ENCODE results near the gene COL8A1. TPM values are rescaled to one million over a fixed set of nuclear protein-coding genes. Genes with fewer than 3 reads are reported as not detected.

COL8A1 gene
- total RNA-seq, 1 experiment from 2014 or later: 0.07 TPM

DNA sequence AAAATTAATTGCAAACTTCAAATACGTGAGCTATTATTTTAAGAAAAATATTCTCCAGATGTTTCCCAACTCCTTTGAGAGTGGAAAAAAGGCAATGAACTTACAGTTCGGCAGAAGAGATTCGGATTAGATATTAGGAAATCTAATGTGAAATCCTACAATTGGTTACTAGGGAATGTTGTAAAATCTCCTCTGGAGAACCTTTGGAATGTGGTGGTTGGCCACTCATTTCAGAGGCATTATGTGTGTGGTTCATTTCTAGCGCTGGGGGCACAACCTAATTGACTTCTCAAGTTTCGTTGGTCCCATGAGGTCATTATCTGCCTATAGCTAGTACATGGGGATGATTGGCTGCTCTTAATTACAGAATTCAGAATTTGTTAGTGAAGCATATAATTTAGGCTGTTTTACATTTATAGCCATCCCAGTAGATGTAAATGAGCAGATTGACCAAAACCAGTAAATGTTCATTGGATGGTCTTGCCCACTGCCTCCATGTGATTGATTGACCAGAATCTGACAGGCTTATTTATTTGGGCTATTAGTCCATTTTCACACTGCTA is 144.7 kb downstream of the COL8A1 start:
- H3K4me3 ChIP-seq (replicated peaks in 1 of 2; ENCODE audit: low read depth in 1 of 2, low read length in 2 of 2): no peak overlapping the region
- no peaks in the 10 kb centered on the region for H3K79me2 ChIP-seq (ENCODE audit: insufficient read depth, low read length)
- intact Hi-C loops (cut with micrococcal nuclease): loop anchor here (10.0 kb wide), 1 partner anchor 658 kb away; no protein-coding TSS in a partner anchor
- BruUV-seq (replicated peaks): no TSS peak
- no peak overlapping the region for H2AFZ ChIP-seq (ENCODE audit: low read depth, low read length, poor library complexity, severe bottlenecking)
- no peak for DNase-seq (ENCODE audit: low read depth, low spot score)
- no peaks in the 10 kb centered on the region for H3K4me1 ChIP-seq (ENCODE audit: control insufficient read depth in 1 of 2, insufficient read depth in 2 of 2, low read length in 2 of 2)
- peaks cover 50% of the 10 kb centered on the region for H3K27me3 ChIP-seq (ENCODE audit: insufficient read depth, low read length)
- no peak overlapping the region for H3K4me2 ChIP-seq (ENCODE audit: low read length)
- no peaks in the 10 kb centered on the region for H4K20me1 ChIP-seq (ENCODE audit: insufficient read depth)
- H3K9me2 ChIP-seq (ENCODE audit: insufficient read depth): no peaks in the 10 kb centered on the region
- TF ChIP-seq, protein P1, sequence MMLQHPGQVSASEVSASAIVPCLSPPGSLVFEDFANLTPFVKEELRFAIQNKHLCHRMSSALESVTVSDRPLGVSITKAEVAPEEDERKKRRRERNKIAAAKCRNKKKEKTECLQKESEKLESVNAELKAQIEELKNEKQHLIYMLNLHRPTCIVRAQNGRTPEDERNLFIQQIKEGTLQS (IDR thresholded peaks at IDR 0.05): no peak
- TF ChIP-seq FOSL1 (IDR thresholded peaks at IDR 0.05; ENCODE audit: low read depth) (no peak), RAD21 (IDR thresholded peaks at IDR 0.05; ENCODE audit: low read depth) (no peak), ZFX (IDR thresholded peaks at IDR 0.05) (no peak), POLR2AphosphoS5 (IDR thresholded peaks at IDR 0.05; ENCODE audit: low read depth, low read length) (no peak), SIN3A (IDR thresholded peaks at IDR 0.05; ENCODE audit: low read depth) (no peak), SP1 (IDR thresholded peaks at IDR 0.05; ENCODE audit: low read depth) (no peak), EZH2 (IDR thresholded peaks at IDR 0.05) (no peak), EZH2phosphoT487 (IDR thresholded peaks at IDR 0.05; ENCODE audit: borderline replicate concordance) (no peak), CEBPB (IDR thresholded peaks at IDR 0.05; ENCODE audit: low read depth) (no peak), ELF1 (IDR thresholded peaks at IDR 0.05; ENCODE audit: borderline replicate concordance, low read depth) (no peak), CBX3 (IDR thresholded peaks at IDR 0.05; ENCODE audit: low read depth) (no peak), POLR2A (IDR thresholded peaks at IDR 0.05; ENCODE audit: borderline replicate concordance, extremely low read depth, insufficient read depth, insufficient read length) (no peak), EGR1 (IDR thresholded peaks at IDR 0.05; ENCODE audit: low read depth) (no peak)
- TF ChIP-seq, protein P2, sequence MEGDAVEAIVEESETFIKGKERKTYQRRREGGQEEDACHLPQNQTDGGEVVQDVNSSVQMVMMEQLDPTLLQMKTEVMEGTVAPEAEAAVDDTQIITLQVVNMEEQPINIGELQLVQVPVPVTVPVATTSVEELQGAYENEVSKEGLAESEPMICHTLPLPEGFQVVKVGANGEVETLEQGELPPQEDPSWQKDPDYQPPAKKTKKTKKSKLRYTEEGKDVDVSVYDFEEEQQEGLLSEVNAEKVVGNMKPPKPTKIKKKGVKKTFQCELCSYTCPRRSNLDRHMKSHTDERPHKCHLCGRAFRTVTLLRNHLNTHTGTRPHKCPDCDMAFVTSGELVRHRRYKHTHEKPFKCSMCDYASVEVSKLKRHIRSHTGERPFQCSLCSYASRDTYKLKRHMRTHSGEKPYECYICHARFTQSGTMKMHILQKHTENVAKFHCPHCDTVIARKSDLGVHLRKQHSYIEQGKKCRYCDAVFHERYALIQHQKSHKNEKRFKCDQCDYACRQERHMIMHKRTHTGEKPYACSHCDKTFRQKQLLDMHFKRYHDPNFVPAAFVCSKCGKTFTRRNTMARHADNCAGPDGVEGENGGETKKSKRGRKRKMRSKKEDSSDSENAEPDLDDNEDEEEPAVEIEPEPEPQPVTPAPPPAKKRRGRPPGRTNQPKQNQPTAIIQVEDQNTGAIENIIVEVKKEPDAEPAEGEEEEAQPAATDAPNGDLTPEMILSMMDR (IDR thresholded peaks at IDR 0.05 in 2 of 3, conservative IDR thresholded peaks at IDR 0.05 in 1 of 3; ENCODE audit: borderline replicate concordance in 1 of 3, insufficient read depth in 1 of 3, low read depth in 2 of 3, low read length in 2 of 3): no peak
- TF ChIP-seq, protein P3, sequence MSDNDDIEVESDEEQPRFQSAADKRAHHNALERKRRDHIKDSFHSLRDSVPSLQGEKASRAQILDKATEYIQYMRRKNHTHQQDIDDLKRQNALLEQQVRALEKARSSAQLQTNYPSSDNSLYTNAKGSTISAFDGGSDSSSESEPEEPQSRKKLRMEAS (IDR thresholded peaks at IDR 0.05): no peak
- TF ChIP-seq, protein P4, sequence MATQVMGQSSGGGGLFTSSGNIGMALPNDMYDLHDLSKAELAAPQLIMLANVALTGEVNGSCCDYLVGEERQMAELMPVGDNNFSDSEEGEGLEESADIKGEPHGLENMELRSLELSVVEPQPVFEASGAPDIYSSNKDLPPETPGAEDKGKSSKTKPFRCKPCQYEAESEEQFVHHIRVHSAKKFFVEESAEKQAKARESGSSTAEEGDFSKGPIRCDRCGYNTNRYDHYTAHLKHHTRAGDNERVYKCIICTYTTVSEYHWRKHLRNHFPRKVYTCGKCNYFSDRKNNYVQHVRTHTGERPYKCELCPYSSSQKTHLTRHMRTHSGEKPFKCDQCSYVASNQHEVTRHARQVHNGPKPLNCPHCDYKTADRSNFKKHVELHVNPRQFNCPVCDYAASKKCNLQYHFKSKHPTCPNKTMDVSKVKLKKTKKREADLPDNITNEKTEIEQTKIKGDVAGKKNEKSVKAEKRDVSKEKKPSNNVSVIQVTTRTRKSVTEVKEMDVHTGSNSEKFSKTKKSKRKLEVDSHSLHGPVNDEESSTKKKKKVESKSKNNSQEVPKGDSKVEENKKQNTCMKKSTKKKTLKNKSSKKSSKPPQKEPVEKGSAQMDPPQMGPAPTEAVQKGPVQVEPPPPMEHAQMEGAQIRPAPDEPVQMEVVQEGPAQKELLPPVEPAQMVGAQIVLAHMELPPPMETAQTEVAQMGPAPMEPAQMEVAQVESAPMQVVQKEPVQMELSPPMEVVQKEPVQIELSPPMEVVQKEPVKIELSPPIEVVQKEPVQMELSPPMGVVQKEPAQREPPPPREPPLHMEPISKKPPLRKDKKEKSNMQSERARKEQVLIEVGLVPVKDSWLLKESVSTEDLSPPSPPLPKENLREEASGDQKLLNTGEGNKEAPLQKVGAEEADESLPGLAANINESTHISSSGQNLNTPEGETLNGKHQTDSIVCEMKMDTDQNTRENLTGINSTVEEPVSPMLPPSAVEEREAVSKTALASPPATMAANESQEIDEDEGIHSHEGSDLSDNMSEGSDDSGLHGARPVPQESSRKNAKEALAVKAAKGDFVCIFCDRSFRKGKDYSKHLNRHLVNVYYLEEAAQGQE (IDR thresholded peaks at IDR 0.05; ENCODE audit: low read depth): no peak
- no peak overlapping the region for H3K9ac ChIP-seq (ENCODE audit: low read length)
- no peak overlapping the region for H3K27ac ChIP-seq (ENCODE audit: low read depth, low read length)
- RAD21 ChIA-PET (ENCODE audit: low non-redundant PET in 1 of 2, low total read pairs in 2 of 2, uncharacterized antibody in 2 of 2, unreplicated experiment in 2 of 2): no interaction called here
- CTCF ChIA-PET: no interaction called here
- ATAC-seq: no peak
- no peaks in the 10 kb centered on the region for H3K36me3 ChIP-seq (ENCODE audit: control insufficient read depth in 1 of 2, insufficient read depth in 2 of 2, low read length in 2 of 2)
- no peaks in the 10 kb centered on the region for H3K9me3 ChIP-seq (ENCODE audit: control insufficient read depth in 1 of 2, insufficient read depth in 1 of 2, low read depth in 1 of 2, low read length in 2 of 2)
- POLR2A ChIA-PET: no interaction called here

Data from HCT116 (cell line).